Endothelial cell of umbilical vein (primary cell): ENCODE results near the gene SIDT1. TPM values are rescaled to one million over a fixed set of nuclear protein-coding genes. Genes with fewer than 3 reads are reported as not detected.

Experiments
- BruUV-seq: library from RNA; stranded (reverse); fragments of 400-500 nt; replicated peaks from 2 replicates; lab custom pipeline; 2021; lab: Mats Ljungman, UMichigan
- CTCF ChIA-PET: fragments of 300-600, 350-600 bp; sonication (Branson Sonifier 250); formaldehyde crosslinking; loops from one replicate; lab custom pipeline; 2021; ENCODE audit warnings: antibody characterized with exemption, inconsistent platforms; lab: Charles Lee
- POLR2A ChIA-PET: fragments of 300-600, 350-600 bp; sonication (Branson Sonifier 250); formaldehyde crosslinking; loops from one replicate; lab custom pipeline; 2021; ENCODE audit warnings: antibody characterized with exemption, inconsistent platforms; lab: Charles Lee
- DNase-seq: peaks from one replicate; pipeline ENCODE4 v3.0.0-alpha.2; 2011; ENCODE audit warnings: low read depth, low spot score
- FAIRE-seq: peaks from 2 replicates; lab custom pipeline; 2011; peaks lifted over from hg19 to GRCh38; lab: Jason Lieb, UNC
- H2AFZ ChIP-seq: 2 replicates; pipeline ENCODE4 v1.6.0; 2012; ENCODE audit warnings: low read depth, low read length, control low read depth, inconsistent platforms
- H3K27ac ChIP-seq: 2 replicates; pipeline ENCODE4 v1.5.1; 2011; ENCODE audit warnings: low read depth, mild to moderate bottlenecking, control low read depth, low read length, moderate library complexity; ENCODE audit not compliant: insufficient read depth
- H3K27me3 ChIP-seq, 2 experiments: 2 replicates each; pipeline versions ENCODE4 v1.6.0 to v1.6.1; 2011; ENCODE audit warnings: low read length in 2 of 2, mixed read lengths in 1 of 2; ENCODE audit not compliant: control insufficient read depth in 2 of 2, insufficient read depth in 2 of 2
- H3K36me3 ChIP-seq, 2 experiments: 2 replicates in 1 of 2; 3 replicates in 1 of 2; pipeline ENCODE4 v1.5.1; 2011; ENCODE audit warnings: low read length in 2 of 2, mild to moderate bottlenecking in 1 of 2, moderate library complexity in 1 of 2; ENCODE audit not compliant: control insufficient read depth in 2 of 2, insufficient read depth in 2 of 2; ENCODE audit errors: extremely low read depth in 1 of 2
- H3K4me1 ChIP-seq: 3 replicates; pipeline ENCODE4 v1.5.1; 2011; ENCODE audit warnings: mild to moderate bottlenecking, low read length; ENCODE audit not compliant: control insufficient read depth, insufficient read depth; ENCODE audit errors: extremely low read depth
- H3K4me2 ChIP-seq: 2 replicates; pipeline ENCODE4 v1.6.1; 2011; ENCODE audit warnings: low read length, control low read depth, mixed read lengths; ENCODE audit not compliant: insufficient read depth
- H3K4me3 ChIP-seq, 3 experiments: fragments of 200-600 bp in 1 of 3; sonication (generic), shearing (Covaris generic) in 1 of 3; replicated peaks in 1 of 3; 2 replicates each; pipeline ENCODE4 v1.5.1; 2011 to 2016; ENCODE audit warnings: control low read depth in 3 of 3, low read length in 3 of 3, mild to moderate bottlenecking in 2 of 3, inconsistent platforms in 1 of 3, low read depth in 1 of 3, moderate library complexity in 1 of 3; ENCODE audit not compliant: insufficient read depth in 1 of 3
- H3K79me2 ChIP-seq: 2 replicates; pipeline ENCODE4 v1.6.0; 2012; ENCODE audit warnings: low read length, inconsistent platforms; ENCODE audit not compliant: control insufficient read depth, insufficient read depth
- H3K9ac ChIP-seq: replicated peaks from 2 replicates; pipeline ENCODE3; 2011; ENCODE audit warnings: low read length, control low read depth; ENCODE audit not compliant: insufficient read depth; ENCODE audit errors: extremely low read depth
- H3K9me1 ChIP-seq: replicated peaks from 3 replicates; pipeline ENCODE4 v1.6.0; 2011; ENCODE audit warnings: mild to moderate bottlenecking, low read length; ENCODE audit not compliant: control insufficient read depth, insufficient read depth; ENCODE audit errors: extremely low read depth
- H3K9me3 ChIP-seq: replicated peaks from 2 replicates; pipeline ENCODE4 v1.5.1; 2012; ENCODE audit warnings: low read length, inconsistent platforms; ENCODE audit not compliant: control insufficient read depth, insufficient read depth
- H4K20me1 ChIP-seq: replicated peaks from 2 replicates; pipeline ENCODE3; 2011; ENCODE audit warnings: mild to moderate bottlenecking, low read length; ENCODE audit not compliant: control insufficient read depth, insufficient read depth; ENCODE audit errors: extremely low read depth
- EZH2 ChIP-seq: IDR thresholded peaks from 2 replicates; pipeline ENCODE4 v1.6.1; 2012; ENCODE audit warnings: borderline replicate concordance, low read depth, mild to moderate bottlenecking, moderate library complexity, low read length, inconsistent platforms; ENCODE audit not compliant: severe bottlenecking
- GATA2 ChIP-seq: IDR thresholded peaks from 2 replicates; pipeline ENCODE4 v1.7.0; 2011; ENCODE audit warnings: low read depth, mild to moderate bottlenecking, moderate library complexity, mixed read lengths, low read length; ENCODE audit not compliant: insufficient read length, insufficient read depth
- JUN ChIP-seq: IDR thresholded peaks from 2 replicates; pipeline ENCODE4 v1.6.1; 2011; ENCODE audit warnings: borderline replicate concordance, low read depth; ENCODE audit not compliant: insufficient read length, insufficient read depth
- MYC ChIP-seq: IDR thresholded peaks from one replicate; pipeline ENCODE4 v1.6.1; 2011; ENCODE audit warnings: mild to moderate bottlenecking, low read depth, low read length
- POLR2AphosphoS5 ChIP-seq: IDR thresholded peaks from 2 replicates; pipeline ENCODE4 v1.6.1; 2012; ENCODE audit warnings: low read depth, mild to moderate bottlenecking, control low read depth, low read length, moderate library complexity; ENCODE audit not compliant: insufficient read depth
- dilution Hi-C: fragments of 300-500 bp; cut with MboI; formaldehyde crosslinking; loops from one replicate; pipeline ENCODE4 v1.15.0; 2019; ENCODE audit warnings: low sequenced_read_pairs; ENCODE audit not compliant: extremely low pct_ligation_motif_present
- intact Hi-C: fragments of 100-400 bp; cut with micrococcal nuclease; formaldehyde crosslinking; loops from one replicate; pipeline ENCODE4 v1.10.0; 2022
- polyA plus RNA-seq, 4 experiments: library from polyadenylated mRNA; depleted of rRNA in 3 of 4; stranded (reverse) in 3 of 4; unstranded in 1 of 4; fragments of >200 nt; gene quantifications; 2 replicates each; pipeline versions ENCODE4 v1.2.1 to v1.2.3, GENCODE V29; 2011 to 2012; ENCODE audit warnings: missing spikeins in 1 of 4
- total RNA-seq: library from RNA; stranded (reverse); gene quantifications from 2 replicates; pipeline ENCODE4 v1.2.3, GENCODE V29; 2021
- TF ChIP-seq, protein P1 (sequence below): IDR thresholded peaks from 2 replicates; pipeline ENCODE4 v1.6.1; 2011; ENCODE audit not compliant: insufficient read depth, insufficient read length
- TF ChIP-seq, protein P2 (sequence below), 2 donors: IDR thresholded peaks; 1 replicate in 1 of 2; 2 replicates in 1 of 2; pipeline ENCODE4 v1.5.1; 2011; ENCODE audit warnings: low read length in 2 of 2, mild to moderate bottlenecking in 2 of 2, moderate library complexity in 2 of 2, control low read depth in 1 of 2, inconsistent platforms in 1 of 2, low read depth in 1 of 2; ENCODE audit not compliant: insufficient read depth in 1 of 2; ENCODE audit errors: extremely low read depth in 1 of 2

The SIDT1 gene
- total and polyA plus RNA-seq, 2 donors (not counting 3 experiments of a cell fraction or from before 2014, with no cell fraction given) = 0.07 TPM; not detected in 1

DNA sequence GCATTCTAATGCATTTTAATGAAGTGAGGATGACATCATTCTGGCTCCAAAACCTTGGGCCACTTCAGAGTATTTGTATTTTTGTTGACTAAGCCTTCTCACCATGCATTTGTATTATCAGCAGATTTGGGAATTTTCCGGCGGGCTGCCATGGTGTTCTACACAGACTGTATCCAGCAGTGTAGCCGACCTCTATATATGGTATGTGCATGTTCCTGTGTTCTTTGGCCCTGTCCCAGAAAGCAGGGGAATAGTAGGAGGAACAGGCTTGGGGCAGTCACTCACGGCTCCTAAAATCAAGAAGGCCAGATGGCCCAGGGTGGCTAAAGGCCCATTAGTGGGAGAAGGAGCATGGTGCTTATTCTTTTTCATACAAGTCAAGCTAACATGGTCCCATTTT lies 83.6 kb downstream of the SIDT1 start:
- dilution Hi-C loops = no loop called here
- Histone ChIP-seq H3K4me1 (no peaks in the 10 kb centered on the region), H3K4me2 (no peak overlapping the region), H3K27ac (no peak overlapping the region), H2AFZ (no peak overlapping the region), H3K9ac (no peak overlapping the region), H3K27me3 (peaks cover 11% of the 10 kb centered on the region in 2 experiments), H3K9me3 (no peaks in the 10 kb centered on the region), H4K20me1 (no peaks in the 10 kb centered on the region), H3K36me3 (no peaks in the 10 kb centered on the region), H3K9me1 (no peaks in the 10 kb centered on the region), H3K79me2 (no peaks in the 10 kb centered on the region), H3K4me3 (no peak overlapping the region)
- DNase-seq (no peak), FAIRE-seq (no peak)
- CTCF ChIA-PET = interaction anchor here (0.9 kb wide), 1 partner anchor 37 kb away, joined by 3 read pairs; no protein-coding TSS in a partner anchor
- TF ChIP-seq JUN (no peak), MYC (no peak), POLR2AphosphoS5 (no peak), EZH2 (no peak), GATA2 (no peak)
- TF ChIP-seq, protein P1, sequence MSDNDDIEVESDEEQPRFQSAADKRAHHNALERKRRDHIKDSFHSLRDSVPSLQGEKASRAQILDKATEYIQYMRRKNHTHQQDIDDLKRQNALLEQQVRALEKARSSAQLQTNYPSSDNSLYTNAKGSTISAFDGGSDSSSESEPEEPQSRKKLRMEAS = no peak
- TF ChIP-seq, protein P2, sequence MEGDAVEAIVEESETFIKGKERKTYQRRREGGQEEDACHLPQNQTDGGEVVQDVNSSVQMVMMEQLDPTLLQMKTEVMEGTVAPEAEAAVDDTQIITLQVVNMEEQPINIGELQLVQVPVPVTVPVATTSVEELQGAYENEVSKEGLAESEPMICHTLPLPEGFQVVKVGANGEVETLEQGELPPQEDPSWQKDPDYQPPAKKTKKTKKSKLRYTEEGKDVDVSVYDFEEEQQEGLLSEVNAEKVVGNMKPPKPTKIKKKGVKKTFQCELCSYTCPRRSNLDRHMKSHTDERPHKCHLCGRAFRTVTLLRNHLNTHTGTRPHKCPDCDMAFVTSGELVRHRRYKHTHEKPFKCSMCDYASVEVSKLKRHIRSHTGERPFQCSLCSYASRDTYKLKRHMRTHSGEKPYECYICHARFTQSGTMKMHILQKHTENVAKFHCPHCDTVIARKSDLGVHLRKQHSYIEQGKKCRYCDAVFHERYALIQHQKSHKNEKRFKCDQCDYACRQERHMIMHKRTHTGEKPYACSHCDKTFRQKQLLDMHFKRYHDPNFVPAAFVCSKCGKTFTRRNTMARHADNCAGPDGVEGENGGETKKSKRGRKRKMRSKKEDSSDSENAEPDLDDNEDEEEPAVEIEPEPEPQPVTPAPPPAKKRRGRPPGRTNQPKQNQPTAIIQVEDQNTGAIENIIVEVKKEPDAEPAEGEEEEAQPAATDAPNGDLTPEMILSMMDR (IDR thresholded peaks at IDR 0.05; ENCODE audit: extremely low read depth in 1 of 2, insufficient read depth in 1 of 2, low read depth in 1 of 2, low read length in 2 of 2) = no peak
- intact Hi-C loops = no loop called here
- POLR2A ChIA-PET = no interaction called here
- BruUV-seq = no TSS peak
